ENCODE results near the gene STIMATE.

The STIMATE gene

GRCh38 chr3:52880047-52880446 is 17.3 kb downstream of the STIMATE start:
- DNase-seq (ENCODE audit: low read depth), result no peak
- TF ChIP-seq CTCF (IDR thresholded peaks at IDR 0.05; ENCODE audit: low read depth, low read length), result no peak
- TF ChIP-seq, protein P1, sequence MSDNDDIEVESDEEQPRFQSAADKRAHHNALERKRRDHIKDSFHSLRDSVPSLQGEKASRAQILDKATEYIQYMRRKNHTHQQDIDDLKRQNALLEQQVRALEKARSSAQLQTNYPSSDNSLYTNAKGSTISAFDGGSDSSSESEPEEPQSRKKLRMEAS (IDR thresholded peaks at IDR 0.05; ENCODE audit: low read depth, low read length), result no peak
- no peak for TF ChIP-seq MYC (IDR thresholded peaks at IDR 0.05; ENCODE audit: low read depth, low read length)
- TF ChIP-seq POLR2A (IDR thresholded peaks at IDR 0.05; ENCODE audit: extremely low read depth, insufficient read length), result no peak

GRCh38 chr3:52879581-52879980 is 17.8 kb downstream of the STIMATE start:
- H3K4me3 ChIP-seq (ENCODE audit: low read depth, low read length), result no peak overlapping the region
- DNase-seq (ENCODE audit: low read depth), result no peak
- TF ChIP-seq, protein P1 (IDR thresholded peaks at IDR 0.05; ENCODE audit: low read depth, low read length), result no peak
- TF ChIP-seq POLR2A (IDR thresholded peaks at IDR 0.05; ENCODE audit: extremely low read depth, insufficient read length) (no peak), CTCF (IDR thresholded peaks at IDR 0.05; ENCODE audit: low read depth, low read length) (no peak), MYC (IDR thresholded peaks at IDR 0.05; ENCODE audit: low read depth, low read length) (no peak)

More at GRCh38 chr3:52880047-52880446, 17.3 kb downstream of the STIMATE start:
- H3K4me3 ChIP-seq (ENCODE audit: low read depth, low read length), result no peak overlapping the region

DNA sequence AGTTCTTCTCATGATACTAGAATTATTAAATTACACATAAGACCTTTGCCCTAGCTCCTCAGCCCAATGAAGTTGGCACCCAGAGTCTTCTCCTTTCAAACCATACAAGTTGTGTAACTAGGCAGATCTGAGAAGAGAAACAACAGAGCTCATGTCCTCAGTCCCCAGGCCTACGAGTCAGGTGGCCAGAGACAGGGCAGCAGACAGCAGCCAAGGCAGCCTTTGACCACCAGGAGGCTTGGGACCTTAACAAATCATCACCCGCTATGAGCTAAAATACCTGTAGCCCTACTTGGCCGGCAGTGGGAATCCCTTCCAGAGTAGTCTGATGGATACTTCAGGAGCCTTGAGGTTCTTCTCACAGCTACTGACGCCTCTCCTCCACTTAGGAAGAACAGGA is 18.3 kb downstream of the STIMATE start:
- no peak overlapping the region for H3K4me3 ChIP-seq (ENCODE audit: low read depth, low read length)
- DNase-seq (ENCODE audit: low read depth), result no peak
- TF ChIP-seq, protein P1 (IDR thresholded peaks at IDR 0.05; ENCODE audit: low read depth, low read length), result no peak
- TF ChIP-seq CTCF (IDR thresholded peaks at IDR 0.05; ENCODE audit: low read depth, low read length), result peak; percentile 5
- no peak for TF ChIP-seq POLR2A (IDR thresholded peaks at IDR 0.05; ENCODE audit: extremely low read depth, insufficient read length)
- TF ChIP-seq MYC (IDR thresholded peaks at IDR 0.05; ENCODE audit: low read depth, low read length), result no peak

- H3K4me3 ChIP-seq (ENCODE audit: low read depth, low read length), result no peak overlapping the region
- TF ChIP-seq CTCF (IDR thresholded peaks at IDR 0.05; ENCODE audit: low read depth, low read length) (no peak), MYC (IDR thresholded peaks at IDR 0.05; ENCODE audit: low read depth, low read length) (no peak), POLR2A (IDR thresholded peaks at IDR 0.05; ENCODE audit: extremely low read depth, insufficient read length) (no peak)
- TF ChIP-seq, protein P1 (IDR thresholded peaks at IDR 0.05; ENCODE audit: low read depth, low read length), result no peak
- DNase-seq (ENCODE audit: low read depth), result no peak
Observed at GRCh38 chr3:52877085-52877484, 20.3 kb downstream of the STIMATE start.

DNA sequence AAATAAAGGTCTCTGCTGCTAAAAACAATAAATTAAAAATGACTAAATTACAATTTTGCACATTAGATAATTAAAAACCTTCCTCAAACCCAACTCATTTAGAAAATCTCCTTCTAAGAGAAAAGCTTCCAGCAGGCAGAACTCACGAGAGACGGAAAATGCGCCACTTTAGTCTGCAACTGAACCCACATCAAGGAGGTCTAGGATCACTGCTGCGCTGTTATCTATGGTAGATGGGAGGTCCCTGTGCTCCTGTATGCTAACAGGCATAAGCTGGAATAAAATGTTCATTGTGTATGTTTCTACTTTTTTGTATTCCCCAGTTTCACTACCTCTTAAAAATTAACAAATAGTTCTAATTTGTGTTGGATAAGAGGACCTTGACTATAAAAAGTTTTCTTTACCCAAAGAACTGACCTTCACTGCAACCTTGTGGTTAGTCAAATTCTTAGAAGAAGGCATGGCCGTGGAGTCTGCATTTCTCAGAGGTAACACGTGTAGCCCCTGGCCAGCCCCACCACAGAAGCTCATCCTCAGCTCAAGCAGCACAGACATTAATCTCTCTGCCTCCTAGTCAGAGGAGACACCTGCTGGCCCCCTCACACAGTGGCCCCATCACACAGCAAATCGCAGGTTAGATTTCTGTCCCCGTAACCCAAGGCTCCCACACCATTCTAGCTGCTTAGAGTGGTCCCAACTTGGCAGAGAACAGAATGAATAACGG is 22.3 kb downstream of the STIMATE start:
- TF ChIP-seq, protein P1 (IDR thresholded peaks at IDR 0.05; ENCODE audit: low read depth, low read length), result no peak
- TF ChIP-seq MYC (IDR thresholded peaks at IDR 0.05; ENCODE audit: low read depth, low read length), result no peak
- TF ChIP-seq CTCF (IDR thresholded peaks at IDR 0.05; ENCODE audit: low read depth, low read length), result no peak
- TF ChIP-seq POLR2A (IDR thresholded peaks at IDR 0.05; ENCODE audit: extremely low read depth, insufficient read length), result no peak
- no peak overlapping the region for H3K4me3 ChIP-seq (ENCODE audit: low read depth, low read length)
- no peak for DNase-seq (ENCODE audit: low read depth)

Measured in NB4 (cell line).